ENCODE measurements around the gene FBXO8.
"Not testable (repeated sequence)": the region's sequence is repeated elsewhere in the genome, so short reads cannot be mapped to it uniquely, and the experiment has no call there.

Gene FBXO8

GRCh38 chr4:174284487-174284886 is 1.0 kb upstream of the FBXO8 start:
- DNase-seq = no peak

- DNase-seq = peak in 55 of 56 donors; percentile 31 to 95 (median 84)
These were observed 496 bp downstream of the FBXO8 start for GRCh38 chr4:174282836-174283506.

GRCh38 chr4:174281901-174282300 is 1.6 kb downstream of the FBXO8 start:
- DNase-seq = no peak

GRCh38 chr4:174281182-174281737 is 2.2 kb downstream of the FBXO8 start:
- no peak for DNase-seq

- no peak for DNase-seq
These were observed 3.9 kb downstream of the FBXO8 start for GRCh38 chr4:174279433-174280155.

GRCh38 chr4:174278467-174278866 is 5.0 kb downstream of the FBXO8 start:
- DNase-seq = no peak

GRCh38 chr4:174277433-174277832 is 6.0 kb downstream of the FBXO8 start:
- DNase-seq = no peak

- no peak for DNase-seq
These were observed 8.4 kb downstream of the FBXO8 start for GRCh38 chr4:174275101-174275500.

- DNase-seq = no peak
These were observed 9.0 kb downstream of the FBXO8 start for GRCh38 chr4:174274436-174274835.

- DNase-seq = no peak
These were observed 9.5 kb downstream of the FBXO8 start for GRCh38 chr4:174273930-174274329.

GRCh38 chr4:174266416-174266815 is 17.1 kb downstream of the FBXO8 start:
- no peak for DNase-seq

- no peak for DNase-seq
These were observed 17.6 kb downstream of the FBXO8 start for GRCh38 chr4:174265916-174266315.

- DNase-seq = no peak
These were observed 20.1 kb downstream of the FBXO8 start for GRCh38 chr4:174263445-174263736.

- no peak for DNase-seq
These were observed 20.6 kb downstream of the FBXO8 start for GRCh38 chr4:174262624-174263444.

GRCh38 chr4:174261432-174261831 is 22.0 kb downstream of the FBXO8 start:
- not testable (repeated sequence) for DNase-seq

GRCh38 chr4:174260099-174260498 is 23.4 kb downstream of the FBXO8 start:
- DNase-seq = no peak

GRCh38 chr4:174259580-174259979 is 23.9 kb downstream of the FBXO8 start:
- DNase-seq = no peak

- no peak for DNase-seq
These were observed 27.2 kb downstream of the FBXO8 start for GRCh38 chr4:174256277-174256713.

GRCh38 chr4:174255786-174256185 is 27.7 kb downstream of the FBXO8 start:
- DNase-seq = no peak

- no peak for DNase-seq
These were observed 28.1 kb downstream of the FBXO8 start for GRCh38 chr4:174255374-174255773.

- DNase-seq = no peak
These were observed 28.9 kb downstream of the FBXO8 start for GRCh38 chr4:174254613-174255012.

GRCh38 chr4:174252412-174252811 is 31.1 kb downstream of the FBXO8 start:
- DNase-seq = no peak
